ENCODE data around the gene H2BK1. TPM values are rescaled to one million over a fixed set of nuclear protein-coding genes. Genes with fewer than 3 reads are reported as not detected.

The H2BK1 gene
- total and polyA plus RNA-seq, 2 of the 13 experiments (the other 11 are each of a cell fraction or from before 2014, with no cell fraction given) = not detected

GRCh38 chr7:151226875-151227782 is 16.8 kb upstream of the H2BK1 start, which contains the start of gene ABCF2 (continued):
- no peak for TF ChIP-seq ZNF879 (CRISPR knock-in tag; IDR thresholded peaks at IDR 0.05)
- no peak for TF ChIP-seq CAMTA2 (CRISPR knock-in tag; IDR thresholded peaks at IDR 0.05; ENCODE audit: borderline replicate concordance)
- TF ChIP-seq DDIT3 (CRISPR knock-in tag; IDR thresholded peaks at IDR 0.05) = no peak
- TF ChIP-seq POGZ (CRISPR knock-in tag; IDR thresholded peaks at IDR 0.05) = peak; percentile 74
- TF ChIP-seq ZNF224 (CRISPR knock-in tag; IDR thresholded peaks at IDR 0.05) = no peak
- TF ChIP-seq, protein P1, sequence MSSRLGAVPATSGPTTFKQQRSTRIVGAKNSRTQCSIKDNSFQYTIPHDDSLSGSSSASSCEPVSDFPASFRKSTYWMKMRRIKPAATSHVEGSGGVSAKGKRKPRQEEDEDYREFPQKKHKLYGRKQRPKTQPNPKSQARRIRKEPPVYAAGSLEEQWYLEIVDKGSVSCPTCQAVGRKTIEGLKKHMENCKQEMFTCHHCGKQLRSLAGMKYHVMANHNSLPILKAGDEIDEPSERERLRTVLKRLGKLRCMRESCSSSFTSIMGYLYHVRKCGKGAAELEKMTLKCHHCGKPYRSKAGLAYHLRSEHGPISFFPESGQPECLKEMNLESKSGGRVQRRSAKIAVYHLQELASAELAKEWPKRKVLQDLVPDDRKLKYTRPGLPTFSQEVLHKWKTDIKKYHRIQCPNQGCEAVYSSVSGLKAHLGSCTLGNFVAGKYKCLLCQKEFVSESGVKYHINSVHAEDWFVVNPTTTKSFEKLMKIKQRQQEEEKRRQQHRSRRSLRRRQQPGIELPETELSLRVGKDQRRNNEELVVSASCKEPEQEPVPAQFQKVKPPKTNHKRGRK (CRISPR knock-in tag; IDR thresholded peaks at IDR 0.05) = no peak
- no peak for TF ChIP-seq MTA3 (CRISPR knock-in tag; IDR thresholded peaks at IDR 0.05)
- TF ChIP-seq BORCS8-MEF2B (CRISPR knock-in tag; IDR thresholded peaks at IDR 0.05) = no peak
- TF ChIP-seq U2AF2 (IDR thresholded peaks at IDR 0.05; ENCODE audit: low read depth, low read length) = no peak
- TF ChIP-seq CERS6 (CRISPR knock-in tag; IDR thresholded peaks at IDR 0.05) = no peak
- TF ChIP-seq GTF2F1 (IDR thresholded peaks at IDR 0.05; ENCODE audit: low read length) = no peak; the same call in 1 of the 2 replicates
- no peak for TF ChIP-seq KLF6 (CRISPR knock-in tag; IDR thresholded peaks at IDR 0.05)
- no peak for TF ChIP-seq ZNF577 (CRISPR knock-in tag; IDR thresholded peaks at IDR 0.05; ENCODE audit: borderline replicate concordance, low read depth)
- no peak for TF ChIP-seq NR3C1 (CRISPR knock-in tag; IDR thresholded peaks at IDR 0.05)
- TF ChIP-seq TBL1XR1 (IDR thresholded peaks at IDR 0.05; ENCODE audit: borderline replicate concordance, low read length, partially characterized antibody) = peak; percentile 38
- TF ChIP-seq SP2 (CRISPR knock-in tag; IDR thresholded peaks at IDR 0.05) = peak; percentile 77
- TF ChIP-seq ZNF607 (CRISPR knock-in tag; IDR thresholded peaks at IDR 0.05; ENCODE audit: borderline replicate concordance) = 0 out of 2 replicates have a peak, but pooled peaks have one; percentile 44
- no peak for TF ChIP-seq ESRRA (CRISPR knock-in tag; IDR thresholded peaks at IDR 0.05; ENCODE audit: low read depth)
- TF ChIP-seq, protein P2, sequence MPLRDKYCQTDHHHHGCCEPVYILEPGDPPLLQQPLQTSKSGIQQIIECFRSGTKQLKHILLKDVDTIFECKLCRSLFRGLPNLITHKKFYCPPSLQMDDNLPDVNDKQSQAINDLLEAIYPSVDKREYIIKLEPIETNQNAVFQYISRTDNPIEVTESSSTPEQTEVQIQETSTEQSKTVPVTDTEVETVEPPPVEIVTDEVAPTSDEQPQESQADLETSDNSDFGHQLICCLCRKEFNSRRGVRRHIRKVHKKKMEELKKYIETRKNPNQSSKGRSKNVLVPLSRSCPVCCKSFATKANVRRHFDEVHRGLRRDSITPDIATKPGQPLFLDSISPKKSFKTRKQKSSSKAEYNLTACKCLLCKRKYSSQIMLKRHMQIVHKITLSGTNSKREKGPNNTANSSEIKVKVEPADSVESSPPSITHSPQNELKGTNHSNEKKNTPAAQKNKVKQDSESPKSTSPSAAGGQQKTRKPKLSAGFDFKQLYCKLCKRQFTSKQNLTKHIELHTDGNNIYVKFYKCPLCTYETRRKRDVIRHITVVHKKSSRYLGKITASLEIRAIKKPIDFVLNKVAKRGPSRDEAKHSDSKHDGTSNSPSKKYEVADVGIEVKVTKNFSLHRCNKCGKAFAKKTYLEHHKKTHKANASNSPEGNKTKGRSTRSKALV (CRISPR knock-in tag; IDR thresholded peaks at IDR 0.05) = no peak
- no peak for TF ChIP-seq ZNF619 (CRISPR knock-in tag; IDR thresholded peaks at IDR 0.05)
